ENCODE data around the gene TMEM204.

Gene TMEM204

GRCh38 chr16:1557576-1557975 lies 24.1 kb downstream of the TMEM204 start:
- DNase-seq (ENCODE audit: low read depth), result no peak

GRCh38 chr16:1559446-1559975 lies 26.0 kb downstream of the TMEM204 start:
- no peak for DNase-seq (ENCODE audit: low read depth)

- no peak for DNase-seq (ENCODE audit: low read depth)
Measured at GRCh38 chr16:1560153-1560552, 26.7 kb downstream of the TMEM204 start.

GRCh38 chr16:1560866-1561265 lies 27.4 kb downstream of the TMEM204 start:
- DNase-seq (ENCODE audit: low read depth), result no peak

- DNase-seq (ENCODE audit: low read depth), result no peak
Measured at GRCh38 chr16:1561266-1561665, 27.8 kb downstream of the TMEM204 start.

DNA sequence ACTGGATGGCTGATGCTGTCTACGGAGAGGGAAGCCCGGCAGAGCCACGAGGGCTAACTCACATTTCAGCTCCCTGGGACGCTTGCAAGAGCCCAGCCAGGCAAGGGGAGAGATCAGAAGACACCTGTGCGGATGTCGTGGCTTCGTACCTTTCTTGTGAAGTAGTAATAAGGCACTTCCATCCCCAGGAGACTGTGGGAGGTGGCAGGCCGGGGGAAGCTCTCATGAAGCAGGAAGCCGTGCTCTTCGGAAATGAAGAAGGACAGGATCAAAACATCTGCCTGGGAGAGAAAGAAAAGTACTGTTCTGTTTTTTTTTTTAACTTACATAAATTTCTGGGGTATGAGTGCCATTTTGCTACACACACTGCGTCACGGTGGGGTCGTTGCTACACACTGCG lies 28.4 kb downstream of the TMEM204 start:
- DNase-seq (ENCODE audit: low read depth), result no peak

- DNase-seq (ENCODE audit: low read depth), result no peak
Measured at GRCh38 chr16:1563786-1564185, 30.3 kb downstream of the TMEM204 start.

- no peak for DNase-seq (ENCODE audit: low read depth)
Measured at GRCh38 chr16:1564325-1564724, 30.9 kb downstream of the TMEM204 start.

DNA sequence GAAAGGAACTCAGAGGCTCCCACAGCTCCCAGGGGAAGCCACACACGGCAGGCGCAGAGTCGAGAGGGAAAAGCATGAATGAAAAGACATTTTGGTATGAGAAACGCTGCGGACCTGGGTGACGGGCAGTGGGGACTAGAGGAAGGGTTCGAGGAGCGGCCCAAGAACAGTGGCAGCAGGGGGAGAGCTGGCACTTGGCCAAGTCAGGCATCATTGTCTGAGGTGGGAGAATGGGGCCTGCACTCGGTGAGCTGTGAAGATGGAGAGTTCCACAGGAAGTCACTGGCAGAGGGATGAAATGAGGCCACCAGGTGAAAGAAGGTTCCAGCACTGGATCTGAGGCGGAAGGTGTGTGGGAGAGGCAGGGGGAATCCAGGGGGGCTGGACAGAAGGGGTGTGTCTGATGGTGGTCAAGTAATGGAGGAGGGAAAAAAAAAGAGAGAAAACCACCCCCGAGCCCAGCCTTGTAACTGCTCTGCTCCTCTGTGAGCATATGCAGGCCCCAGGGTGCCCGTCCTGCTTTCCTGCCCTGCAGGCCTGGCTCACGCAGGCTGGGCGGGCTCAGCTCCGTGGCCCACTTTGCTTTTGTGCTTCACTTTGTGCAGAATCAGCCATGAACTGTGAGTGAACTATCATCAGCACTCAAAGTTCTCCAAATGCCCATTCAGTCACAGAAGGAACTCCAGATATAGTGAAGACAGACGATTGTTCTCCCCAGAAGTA lies 31.8 kb downstream of the TMEM204 start:
- no peak for DNase-seq (ENCODE audit: low read depth)

- DNase-seq (ENCODE audit: low read depth), result no peak
Measured at GRCh38 chr16:1567988-1568387, 34.5 kb downstream of the TMEM204 start.

- no peak for DNase-seq (ENCODE audit: low read depth)
Measured at GRCh38 chr16:1571012-1571671, 37.7 kb downstream of the TMEM204 start.

DNA sequence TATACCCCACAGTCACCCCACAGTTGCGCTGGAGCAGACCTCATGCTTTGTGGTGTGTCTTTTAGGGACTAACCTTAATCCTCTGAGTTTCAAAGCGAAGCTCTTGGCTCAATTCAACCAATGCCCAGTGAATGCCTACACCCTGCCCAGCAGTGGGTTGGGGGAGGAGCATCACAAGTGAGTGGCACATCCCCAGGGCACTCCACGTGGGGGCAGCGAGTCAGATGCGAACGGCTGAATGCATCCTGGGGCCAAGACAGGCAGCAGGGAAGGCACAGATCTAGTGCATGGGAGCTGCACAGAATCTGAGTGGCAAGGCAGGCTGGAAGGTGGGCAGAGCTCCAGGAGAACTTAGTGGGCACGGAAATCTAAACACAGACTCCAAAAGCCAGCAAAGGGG lies 39.2 kb downstream of the TMEM204 start:
- DNase-seq (ENCODE audit: low read depth), result no peak

GRCh38 chr16:1573301-1573700 lies 39.8 kb downstream of the TMEM204 start:
- no peak for DNase-seq (ENCODE audit: low read depth)

DNA sequence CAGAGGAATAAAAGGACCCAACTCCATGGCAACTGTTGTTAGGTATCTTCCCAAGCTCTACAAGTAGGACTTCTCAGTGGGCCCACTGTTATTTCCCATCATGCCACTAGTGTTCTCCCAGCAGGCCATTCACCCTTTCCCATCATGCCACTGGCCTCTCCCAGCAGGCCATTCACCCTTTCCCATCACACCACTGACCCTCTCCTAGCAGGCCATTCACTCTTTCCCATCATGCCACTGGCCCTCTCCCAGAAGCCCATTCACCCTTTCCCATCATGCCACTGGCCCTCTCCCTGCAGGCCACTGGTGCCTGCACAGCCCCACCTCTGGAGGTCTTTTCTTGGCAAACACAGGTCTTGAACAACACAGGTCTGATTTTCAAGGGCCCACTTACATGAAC lies 42.1 kb downstream of the TMEM204 start:
- DNase-seq (ENCODE audit: low read depth), result peak; percentile 5

- DNase-seq (ENCODE audit: low read depth), result no peak
Measured at GRCh38 chr16:1579214-1579613, 45.7 kb downstream of the TMEM204 start.

- DNase-seq (ENCODE audit: low read depth), result no peak
Measured at GRCh38 chr16:1580256-1580655, 46.8 kb downstream of the TMEM204 start.

DNA sequence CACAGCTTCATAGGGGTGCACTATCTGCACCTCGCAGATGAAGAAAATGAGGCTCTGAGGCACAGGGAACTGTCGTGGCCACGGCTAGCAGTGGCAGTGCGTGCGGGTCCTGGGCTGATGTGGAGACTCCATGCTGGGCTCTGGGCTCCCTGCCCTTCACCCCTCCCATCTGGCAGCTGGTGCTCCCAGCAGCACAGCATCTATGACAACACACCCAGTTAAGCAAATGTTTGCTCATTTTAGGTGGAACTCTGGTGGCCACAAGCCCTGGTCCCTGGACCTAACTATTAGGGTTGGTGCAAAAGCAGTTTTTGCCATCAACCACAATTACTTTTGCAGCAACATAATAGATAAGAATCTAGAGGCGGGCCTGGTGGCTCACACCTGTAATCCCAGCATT lies 47.5 kb downstream of the TMEM204 start:
- DNase-seq (ENCODE audit: low read depth), result no peak

- DNase-seq (ENCODE audit: low read depth), result no peak
Measured at GRCh38 chr16:1581804-1582203, 48.3 kb downstream of the TMEM204 start.

DNA sequence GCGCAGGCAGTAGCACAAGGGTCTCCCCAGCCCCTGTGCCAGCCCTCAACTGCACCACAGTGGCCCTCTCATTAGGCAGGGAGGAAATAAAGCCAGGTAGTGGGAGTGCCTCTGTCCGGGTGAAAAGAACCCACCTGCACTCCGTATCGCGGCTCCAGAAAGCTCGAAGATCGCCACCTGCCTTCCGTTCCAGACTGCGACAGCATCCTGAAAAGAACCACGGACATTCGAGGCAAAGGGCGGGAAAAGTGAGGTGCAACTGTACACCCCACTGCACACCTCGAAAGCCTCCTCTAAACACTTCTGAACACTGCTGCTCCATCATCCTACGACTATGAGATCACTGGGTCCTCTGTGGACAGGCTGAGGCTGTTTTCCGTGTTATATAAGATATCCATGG lies 49.7 kb downstream of the TMEM204 start:
- DNase-seq (ENCODE audit: low read depth), result no peak

DNA sequence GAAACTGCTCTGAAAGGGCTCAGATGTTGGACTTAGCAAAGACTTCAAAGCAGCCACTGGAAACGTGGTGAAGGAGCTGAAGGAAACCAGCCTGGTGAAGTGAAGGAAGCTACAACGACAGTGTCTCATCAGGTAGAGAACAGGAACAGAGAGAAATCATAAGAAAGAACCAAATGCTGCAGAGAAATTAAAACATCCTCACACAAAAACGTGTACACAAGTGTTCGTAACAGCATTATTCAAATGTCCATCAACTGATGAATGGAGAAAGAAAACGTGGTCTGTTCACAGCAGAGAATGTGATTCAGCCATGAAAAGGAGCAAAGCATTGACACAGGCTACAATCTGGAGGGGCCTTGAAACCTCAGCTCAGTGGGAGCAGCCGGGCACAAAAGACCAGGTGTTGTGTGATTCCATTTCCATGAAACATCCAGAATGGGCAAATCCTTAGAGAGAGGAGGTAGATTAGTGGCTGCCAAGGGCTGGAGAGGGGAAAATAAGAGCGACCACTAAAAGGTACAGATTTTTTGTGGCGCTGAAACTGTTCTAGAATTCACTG lies 51.5 kb downstream of the TMEM204 start:
- DNase-seq (ENCODE audit: low read depth), result no peak

GRCh38 chr16:1590366-1590765 lies 56.9 kb downstream of the TMEM204 start:
- no peak for DNase-seq (ENCODE audit: low read depth)

DNA sequence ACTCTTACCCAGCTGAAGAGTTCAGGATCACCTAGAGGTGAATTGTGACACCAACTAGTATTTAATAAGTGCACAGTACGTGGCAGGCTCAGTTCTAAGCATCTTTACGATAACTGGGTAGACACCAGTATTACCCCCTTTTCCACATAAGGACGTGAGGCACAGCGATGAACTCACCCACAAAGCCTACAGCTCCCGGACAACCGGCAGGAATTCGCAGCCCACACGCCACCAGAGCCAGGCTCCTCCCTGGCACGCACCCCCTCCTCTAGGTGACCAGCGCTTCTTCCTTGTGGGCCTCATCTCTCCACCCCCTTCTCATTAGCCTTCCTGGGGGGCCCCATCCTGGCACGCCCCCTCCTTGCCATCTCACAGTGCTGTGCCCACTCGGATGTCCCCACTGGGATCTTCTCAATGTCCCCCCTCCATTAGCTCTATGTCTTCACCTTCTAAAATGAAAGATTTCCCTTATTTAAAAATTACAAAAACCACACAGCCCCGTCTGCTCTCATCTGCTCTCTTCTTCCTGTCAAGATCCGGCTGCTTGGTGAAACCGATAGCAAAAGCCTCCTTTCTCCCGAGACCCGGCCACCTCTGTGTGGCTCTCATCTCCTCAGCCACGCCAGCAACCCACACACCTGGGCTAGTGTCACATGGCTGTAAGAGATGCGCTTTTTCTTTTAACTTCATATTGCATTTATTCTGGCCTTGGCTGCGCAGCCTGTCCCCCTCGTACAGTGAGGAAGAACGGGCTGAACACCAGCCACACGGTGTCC lies 57.7 kb downstream of the TMEM204 start:
- no peak for DNase-seq (ENCODE audit: low read depth)

- no peak for DNase-seq (ENCODE audit: low read depth)
Measured at GRCh38 chr16:1592446-1592845, 59.0 kb downstream of the TMEM204 start.
